Sigmoid colon (tissue), 7 donors: ENCODE results near the gene VTCN1. TPM values are rescaled to one million over a fixed set of nuclear protein-coding genes. Genes with fewer than 3 reads are reported as not detected.

Experiments
- DNase-seq: peaks from one replicate; pipeline ENCODE4 v3.0.0-alpha.2; 2019
- H3K27ac ChIP-seq, 4 donors: fragments of 200-600 bp; sonication (generic); one replicate each; pipeline ENCODE4 v1.5.1; 2016 to 2019; ENCODE audit warnings: mild to moderate bottlenecking in 1 of 4
- H3K27me3 ChIP-seq, 3 donors: fragments of 200-600 bp; sonication (generic); one replicate each; pipeline ENCODE4 v1.5.1; 2019; ENCODE audit warnings: mild to moderate bottlenecking in 1 of 3
- H3K36me3 ChIP-seq, 4 donors: fragments of 200-600 bp; sonication (generic); one replicate each; pipeline ENCODE4 v1.5.1; 2016 to 2019
- H3K4me1 ChIP-seq, 4 donors: fragments of 200-600 bp; sonication (generic); one replicate each; pipeline ENCODE4 v1.5.1; 2017 to 2019
- H3K4me3 ChIP-seq, 4 donors: fragments of 200-600 bp; sonication (generic); one replicate each; pipeline ENCODE4 v1.5.1; 2017 to 2019; ENCODE audit warnings: mild to moderate bottlenecking in 2 of 4, moderate library complexity in 1 of 4
- H3K9me3 ChIP-seq, 4 donors: fragments of 200-600 bp in 3 of 4; sonication (generic) in 3 of 4; one replicate each; pipeline versions ENCODE4 v1.5.1 to v1.6.1; 2013 to 2019
- EP300 ChIP-seq, 4 donors: sonication (generic); formaldehyde crosslinking; IDR thresholded peaks; one replicate each; pipeline ENCODE4 v1.6.1; 2017; ENCODE audit warnings: antibody characterized with exemption in 4 of 4
- POLR2A ChIP-seq, 2 donors: fragments of 450-650 bp; IDR thresholded peaks; one replicate each; pipeline ENCODE4 v1.6.1; 2016; ENCODE audit warnings: antibody characterized with exemption in 2 of 2, mild to moderate bottlenecking in 2 of 2, moderate library complexity in 2 of 2
- POLR2AphosphoS5 ChIP-seq, 4 donors: sonication (generic); formaldehyde crosslinking; IDR thresholded peaks; one replicate each; pipeline ENCODE4 v1.6.1; 2017; ENCODE audit warnings: antibody characterized with exemption in 4 of 4
- WGBS, 2 donors: extraction: QIAGEN DNeasy Blood & Tissue Kit; methylation state at CpG; one replicate each; pipeline ENCODE4 v1.1.7; 2013; 5-methylcytosine and 5-hydroxymethylcytosine counted together
- intact Hi-C: fragments of 100-400 bp; cut with DNase I; formaldehyde crosslinking; loops from one replicate; pipeline ENCODE4 v1.15.1; 2023
- polyA plus RNA-seq, 3 donors: library from polyadenylated mRNA; stranded (reverse); fragments of 200-250 nt; gene quantifications; one replicate each; pipeline ENCODE4 v1.2.3, GENCODE V29; 2013
- total RNA-seq, 4 donors: library from RNA; depleted of rRNA; stranded (reverse); fragments of >200 nt; gene quantifications; one replicate each; pipeline ENCODE4 v1.1.0, GENCODE V29; 2016
- TF ChIP-seq, protein P1 (sequence below), 4 experiments: fragments of 450-650 bp in 3 of 4; fragments of 200-600 bp in 1 of 4; IDR thresholded peaks; one replicate each; pipeline ENCODE4 v1.5.1; 2016 to 2019; ENCODE audit warnings: antibody characterized with exemption in 4 of 4, mild to moderate bottlenecking in 3 of 4, moderate library complexity in 2 of 4
- donor health status: healthy with polysubstance abuse.
- donor health status: Bipolar disorder and iron deficiency.
- donor health status: healthy.

The VTCN1 gene
- total and polyA plus RNA-seq, 7 donors: not detected

GRCh38 chr1:117118137-117118536, 92.6 kb downstream of the VTCN1 start:
- Histone ChIP-seq H3K27me3 (no peaks in the 10 kb centered on the region), H3K4me1 (peaks cover 0 to 19% (median 13%) of the 10 kb centered on the region in 4 donors), H3K9me3 (no peaks in the 10 kb centered on the region), H3K36me3 (peaks cover 5 to 28% (median 11%) of the 10 kb centered on the region in 4 donors), H3K4me3 (no peak overlapping the region), H3K27ac (no peak overlapping the region)
- WGBS, 2 donors: 80 to 83% methylated on average over 12 of the region's 12 CpGs
- intact Hi-C loops: no loop called here
- DNase-seq: no peak
- TF ChIP-seq, protein P1, sequence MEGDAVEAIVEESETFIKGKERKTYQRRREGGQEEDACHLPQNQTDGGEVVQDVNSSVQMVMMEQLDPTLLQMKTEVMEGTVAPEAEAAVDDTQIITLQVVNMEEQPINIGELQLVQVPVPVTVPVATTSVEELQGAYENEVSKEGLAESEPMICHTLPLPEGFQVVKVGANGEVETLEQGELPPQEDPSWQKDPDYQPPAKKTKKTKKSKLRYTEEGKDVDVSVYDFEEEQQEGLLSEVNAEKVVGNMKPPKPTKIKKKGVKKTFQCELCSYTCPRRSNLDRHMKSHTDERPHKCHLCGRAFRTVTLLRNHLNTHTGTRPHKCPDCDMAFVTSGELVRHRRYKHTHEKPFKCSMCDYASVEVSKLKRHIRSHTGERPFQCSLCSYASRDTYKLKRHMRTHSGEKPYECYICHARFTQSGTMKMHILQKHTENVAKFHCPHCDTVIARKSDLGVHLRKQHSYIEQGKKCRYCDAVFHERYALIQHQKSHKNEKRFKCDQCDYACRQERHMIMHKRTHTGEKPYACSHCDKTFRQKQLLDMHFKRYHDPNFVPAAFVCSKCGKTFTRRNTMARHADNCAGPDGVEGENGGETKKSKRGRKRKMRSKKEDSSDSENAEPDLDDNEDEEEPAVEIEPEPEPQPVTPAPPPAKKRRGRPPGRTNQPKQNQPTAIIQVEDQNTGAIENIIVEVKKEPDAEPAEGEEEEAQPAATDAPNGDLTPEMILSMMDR (IDR thresholded peaks at IDR 0.05): no peak
- TF ChIP-seq POLR2AphosphoS5 (IDR thresholded peaks at IDR 0.05) (no peak), POLR2A (IDR thresholded peaks at IDR 0.05) (no peak), EP300 (IDR thresholded peaks at IDR 0.05) (no peak)

- 68 to 92% methylated on average over 2 of the region's 2 CpGs for WGBS, 2 donors
- TF ChIP-seq, protein P1 (IDR thresholded peaks at IDR 0.05): no peak
- TF ChIP-seq POLR2AphosphoS5 (IDR thresholded peaks at IDR 0.05) (no peak), EP300 (IDR thresholded peaks at IDR 0.05) (no peak), POLR2A (IDR thresholded peaks at IDR 0.05) (no peak)
- intact Hi-C loops: no loop called here
- no peak overlapping the region for H3K27ac ChIP-seq
- H3K27me3 ChIP-seq: no peaks in the 10 kb centered on the region
- no peaks in the 10 kb centered on the region for H3K9me3 ChIP-seq
- H3K36me3 ChIP-seq: peaks cover 7 to 32% (median 13%) of the 10 kb centered on the region in 4 donors
- DNase-seq: no peak
- H3K4me1 ChIP-seq: peaks cover 0 to 19% (median 13%) of the 10 kb centered on the region in 4 donors
- no peak overlapping the region for H3K4me3 ChIP-seq
Measured at GRCh38 chr1:117117697-117118096, 93.0 kb downstream of the VTCN1 start.

- intact Hi-C loops: no loop called here
- H3K36me3 ChIP-seq: peaks cover 7 to 40% (median 13%) of the 10 kb centered on the region in 4 donors
- H3K27ac ChIP-seq: no peak overlapping the region
- DNase-seq: no peak
- H3K4me3 ChIP-seq: no peak overlapping the region
- TF ChIP-seq POLR2AphosphoS5 (IDR thresholded peaks at IDR 0.05) (no peak), POLR2A (IDR thresholded peaks at IDR 0.05) (no peak), EP300 (IDR thresholded peaks at IDR 0.05) (no peak)
- TF ChIP-seq, protein P1 (IDR thresholded peaks at IDR 0.05): no peak
- no peaks in the 10 kb centered on the region for H3K27me3 ChIP-seq
- H3K9me3 ChIP-seq: no peaks in the 10 kb centered on the region
- WGBS, 2 donors: 78 to 96% methylated on average over 3 of the region's 3 CpGs
- H3K4me1 ChIP-seq: peaks cover 0 to 13% (median 8%) of the 10 kb centered on the region in 4 donors
Measured at GRCh38 chr1:117116784-117117130, 94.0 kb downstream of the VTCN1 start.

- H3K4me3 ChIP-seq: no peak overlapping the region
- WGBS, 2 donors: 95 to 97% methylated on average over 13 of the region's 13 CpGs
- peaks cover 0 to 13% (median 7%) of the 10 kb centered on the region in 4 donors for H3K4me1 ChIP-seq
- intact Hi-C loops: no loop called here
- no peak overlapping the region for H3K27ac ChIP-seq
- H3K36me3 ChIP-seq: peaks cover 7 to 44% (median 13%) of the 10 kb centered on the region in 4 donors
- no peak for DNase-seq
- no peaks in the 10 kb centered on the region for H3K9me3 ChIP-seq
- no peak for TF ChIP-seq POLR2AphosphoS5 (IDR thresholded peaks at IDR 0.05)
- no peaks in the 10 kb centered on the region for H3K27me3 ChIP-seq
Measured at GRCh38 chr1:117116090-117116783, 94.5 kb downstream of the VTCN1 start.

DNA sequence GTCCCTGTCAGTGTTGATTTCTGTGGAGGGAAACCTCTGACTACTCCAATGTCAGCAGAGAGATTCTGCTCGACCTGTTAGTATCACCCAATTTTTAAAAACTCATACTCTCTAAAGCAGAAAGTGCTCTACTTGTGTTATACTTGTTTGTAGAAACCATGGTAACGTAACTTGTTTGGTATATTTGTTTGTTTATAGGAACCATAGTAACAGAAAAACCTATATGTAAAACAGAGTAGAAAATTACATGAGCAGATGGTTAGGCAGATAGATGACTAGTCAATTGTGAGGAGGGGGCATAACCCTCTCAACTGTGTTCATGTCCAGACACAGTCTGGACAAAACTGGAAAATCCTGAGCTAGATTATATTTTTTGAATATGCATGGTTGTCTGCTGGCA, 95.8 kb downstream of the VTCN1 start:
- Histone ChIP-seq H3K4me3 (no peak overlapping the region), H3K9me3 (no peaks in the 10 kb centered on the region), H3K4me1 (no peaks in the 10 kb centered on the region), H3K27me3 (no peaks in the 10 kb centered on the region), H3K27ac (no peak overlapping the region), H3K36me3 (peaks cover 7 to 50% (median 13%) of the 10 kb centered on the region in 4 donors)
- no peak for DNase-seq
- intact Hi-C loops: no loop called here
- 50 to 66% methylated on average over 2 of the region's 2 CpGs for WGBS, 2 donors
- TF ChIP-seq POLR2A (IDR thresholded peaks at IDR 0.05) (no peak), EP300 (IDR thresholded peaks at IDR 0.05) (no peak), POLR2AphosphoS5 (IDR thresholded peaks at IDR 0.05) (no peak)
- TF ChIP-seq, protein P1 (IDR thresholded peaks at IDR 0.05): no peak
